Muscle layer of colon (tissue), 2 donors: Measurements from ENCODE around the gene LAPTM4A.

Source experiments
- H3K27ac ChIP-seq: one replicate; pipeline ENCODE4 v1.7.0; 2013; ENCODE audit warnings: low read depth, mild to moderate bottlenecking, low read length, moderate library complexity
- H3K27me3 ChIP-seq, 2 donors: one replicate each; pipeline ENCODE4 v1.7.0; 2013; ENCODE audit warnings: low read length in 2 of 2, mild to moderate bottlenecking in 2 of 2; ENCODE audit not compliant: insufficient read depth in 2 of 2, control insufficient read depth in 1 of 2
- H3K36me3 ChIP-seq: one replicate; pipeline ENCODE4 v1.7.0; 2013; ENCODE audit warnings: mild to moderate bottlenecking, low read length; ENCODE audit not compliant: insufficient read depth
- H3K4me1 ChIP-seq: one replicate; pipeline ENCODE4 v1.7.0; 2013; ENCODE audit warnings: mild to moderate bottlenecking, low read length; ENCODE audit not compliant: insufficient read depth
- H3K4me3 ChIP-seq, 2 donors: one replicate each; pipeline ENCODE4 v1.7.0; 2013; ENCODE audit warnings: low read length in 2 of 2, low read depth in 1 of 2, mild to moderate bottlenecking in 1 of 2, moderate library complexity in 1 of 2
- H3K9ac ChIP-seq: one replicate; pipeline ENCODE4 v1.7.0; 2013; ENCODE audit warnings: low read length
- H3K9me3 ChIP-seq: one replicate; pipeline ENCODE4 v1.7.0; 2013; ENCODE audit warnings: mild to moderate bottlenecking, low read length
- donor health status: abdominal sarcoma.
- donor health status: Adenocarcinoma of cecum.

The LAPTM4A gene

DNA sequence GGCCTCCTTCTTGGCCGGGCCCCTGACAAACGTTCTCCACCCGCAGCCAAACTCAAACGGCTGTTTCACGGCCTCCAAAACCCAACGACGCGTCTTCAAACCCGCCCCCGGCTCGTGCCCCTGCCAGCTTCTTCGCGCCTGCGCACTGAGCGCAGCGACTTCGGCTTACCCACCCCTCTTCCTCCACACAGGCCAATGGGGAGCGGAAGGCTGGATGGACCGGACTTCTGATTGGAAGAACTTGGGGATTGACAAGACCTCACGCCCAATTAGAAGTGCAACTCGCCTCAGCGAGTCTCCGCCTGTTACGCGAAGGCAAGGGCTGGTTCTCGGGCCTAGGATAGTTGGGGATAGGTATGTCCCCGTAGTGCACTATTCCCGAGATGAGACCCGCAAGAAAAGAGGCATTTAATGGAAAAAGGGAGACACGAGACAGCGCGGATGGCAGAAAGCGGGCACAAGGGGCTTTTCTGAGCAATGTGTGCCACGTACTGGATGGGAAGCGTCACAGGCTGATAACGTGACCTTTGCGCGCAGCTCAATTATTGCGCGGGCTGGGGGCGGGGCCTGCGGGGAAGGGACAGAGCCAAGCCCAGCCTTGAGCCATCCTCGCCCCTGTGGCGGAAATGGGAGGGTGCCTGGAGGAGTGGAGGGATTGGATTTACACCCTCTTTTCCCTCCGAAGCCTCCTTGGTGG is at the start of gene LAPTM4A:
Gene LAPTM4A, minus strand, starts transcription at position 97 of the 697 bp plus-strand sequence. CDS start 108 bp downstream, outside the sequence.
- H3K9ac ChIP-seq, result peak within 1 kb of the TSS; percentile 95

DNA sequence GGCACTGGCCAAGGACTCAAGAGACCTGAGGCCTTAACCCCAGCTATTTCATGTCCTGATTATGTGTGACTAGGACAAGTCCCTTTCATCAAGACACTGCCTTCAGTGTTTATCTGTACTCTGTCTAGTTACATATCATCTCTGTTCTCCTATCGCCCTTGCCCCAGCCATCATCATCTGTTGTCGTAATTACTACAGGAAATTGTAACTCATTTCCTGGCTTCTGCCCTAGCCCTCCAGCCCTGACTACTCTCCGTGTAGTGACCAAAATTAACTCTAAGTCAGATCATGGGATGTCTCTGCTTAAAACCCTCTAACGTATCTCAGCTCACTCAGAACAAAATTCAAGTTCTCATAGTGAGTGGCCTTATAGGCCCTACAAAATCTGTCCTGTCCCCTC is 49.3 kb upstream of the LAPTM4A start:
- H3K27me3 ChIP-seq, result no peaks in the 10 kb centered on the region
- H3K4me1 ChIP-seq, result no peaks in the 10 kb centered on the region
- H3K27ac ChIP-seq, result no peak overlapping the region
- no peak overlapping the region for H3K9ac ChIP-seq
- H3K9me3 ChIP-seq, result no peaks in the 10 kb centered on the region
- H3K36me3 ChIP-seq, result no peaks in the 10 kb centered on the region
- no peak overlapping the region for H3K4me3 ChIP-seq

More for the DNA sequence above, at the start of gene LAPTM4A:
- Histone ChIP-seq H3K4me1 (peaks cover 24% of the 10 kb centered on the region), H3K4me3 (peak within 1 kb of the TSS; percentile 67 to 100), H3K9me3 (no peaks in the 10 kb centered on the region), H3K27ac (peak within 1 kb of the TSS; percentile 99), H3K36me3 (no peaks in the 10 kb centered on the region), H3K27me3 (no peaks in the 10 kb centered on the region)

- no peaks in the 10 kb centered on the region for H3K4me1 ChIP-seq
- H3K9ac ChIP-seq, result no peak overlapping the region
- H3K36me3 ChIP-seq, result no peaks in the 10 kb centered on the region
Measured at GRCh38 chr2:20099780-20100179, 48.4 kb upstream of the LAPTM4A start.

GRCh38 chr2:20097889-20098714 is 46.7 kb upstream of the LAPTM4A start:
- Histone ChIP-seq H3K9ac (no peak overlapping the region), H3K4me1 (peaks cover 5% of the 10 kb centered on the region), H3K27me3 (no peaks in the 10 kb centered on the region), H3K9me3 (no peaks in the 10 kb centered on the region), H3K36me3 (no peaks in the 10 kb centered on the region), H3K27ac (no peak overlapping the region), H3K4me3 (no peak overlapping the region)

More at GRCh38 chr2:20099780-20100179, 48.4 kb upstream of the LAPTM4A start:
- H3K4me3 ChIP-seq, result no peak overlapping the region
- no peaks in the 10 kb centered on the region for H3K9me3 ChIP-seq
- H3K27me3 ChIP-seq, result no peaks in the 10 kb centered on the region
- H3K27ac ChIP-seq, result no peak overlapping the region

- H3K36me3 ChIP-seq, result no peaks in the 10 kb centered on the region
- H3K9me3 ChIP-seq, result no peaks in the 10 kb centered on the region
- no peaks in the 10 kb centered on the region for H3K27me3 ChIP-seq
- peaks cover 20% of the 10 kb centered on the region for H3K4me1 ChIP-seq
- no peak overlapping the region for H3K9ac ChIP-seq
- H3K4me3 ChIP-seq, result no peak overlapping the region
- H3K27ac ChIP-seq, result no peak overlapping the region
Measured at GRCh38 chr2:20095469-20095868, 44.0 kb upstream of the LAPTM4A start.

DNA sequence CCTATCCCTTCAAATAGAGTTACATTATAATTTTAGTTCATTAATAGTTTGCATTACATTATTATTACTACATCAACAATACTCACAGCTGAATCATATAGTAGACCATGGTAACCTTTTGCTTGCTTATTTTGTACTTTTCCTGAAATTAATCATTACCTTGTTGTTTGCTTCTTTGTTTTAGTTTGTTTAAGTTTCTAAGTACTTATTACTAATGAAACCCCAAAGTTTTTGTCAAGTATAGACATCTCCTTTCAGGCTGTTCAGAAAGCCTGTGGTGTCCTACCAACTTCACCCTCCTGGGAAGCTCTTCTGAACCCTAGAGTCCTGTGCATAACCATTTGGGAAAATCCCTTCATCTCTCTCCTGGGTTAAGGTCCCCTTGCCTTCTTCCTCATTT is 43.5 kb upstream of the LAPTM4A start:
- H3K27ac ChIP-seq, result no peak overlapping the region
- H3K9ac ChIP-seq, result no peak overlapping the region
- no peaks in the 10 kb centered on the region for H3K27me3 ChIP-seq
- H3K4me3 ChIP-seq, result no peak overlapping the region
- no peaks in the 10 kb centered on the region for H3K9me3 ChIP-seq
- peaks cover 20% of the 10 kb centered on the region for H3K4me1 ChIP-seq
- H3K36me3 ChIP-seq, result no peaks in the 10 kb centered on the region

DNA sequence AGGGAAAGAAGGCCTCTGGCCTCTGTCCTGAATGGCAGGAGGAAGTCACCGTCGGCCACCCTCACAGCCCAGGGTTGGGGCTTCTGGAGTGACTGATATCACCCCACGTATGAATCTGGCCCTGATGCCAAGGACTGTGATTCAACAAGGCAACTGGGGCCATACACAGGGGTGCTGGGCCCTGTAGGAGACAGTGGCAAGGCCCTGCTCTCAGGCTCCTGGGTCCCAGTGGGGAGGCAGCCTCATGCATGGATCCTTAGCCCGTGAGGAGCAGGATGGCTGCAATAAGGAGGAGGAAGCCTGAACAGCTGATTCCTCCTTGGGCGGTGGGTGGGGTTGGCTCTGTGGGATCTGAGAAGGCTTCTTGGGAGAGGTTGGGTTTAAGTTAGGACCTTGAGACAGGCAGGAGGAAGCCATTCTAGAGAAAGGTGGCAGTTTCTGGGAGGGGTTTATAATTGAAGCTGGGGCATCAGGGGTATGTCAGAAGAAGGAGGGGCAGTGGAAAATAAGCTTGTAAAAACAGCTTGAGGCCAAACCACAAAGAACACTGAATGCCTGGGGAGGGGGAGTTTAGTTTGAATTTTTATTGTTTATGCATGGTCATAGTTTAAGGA is 42.8 kb upstream of the LAPTM4A start:
- Histone ChIP-seq H3K9ac (no peak overlapping the region), H3K9me3 (no peaks in the 10 kb centered on the region), H3K4me1 (peaks cover 20% of the 10 kb centered on the region), H3K27me3 (no peaks in the 10 kb centered on the region), H3K36me3 (no peaks in the 10 kb centered on the region), H3K27ac (no peak overlapping the region), H3K4me3 (no peak overlapping the region)

DNA sequence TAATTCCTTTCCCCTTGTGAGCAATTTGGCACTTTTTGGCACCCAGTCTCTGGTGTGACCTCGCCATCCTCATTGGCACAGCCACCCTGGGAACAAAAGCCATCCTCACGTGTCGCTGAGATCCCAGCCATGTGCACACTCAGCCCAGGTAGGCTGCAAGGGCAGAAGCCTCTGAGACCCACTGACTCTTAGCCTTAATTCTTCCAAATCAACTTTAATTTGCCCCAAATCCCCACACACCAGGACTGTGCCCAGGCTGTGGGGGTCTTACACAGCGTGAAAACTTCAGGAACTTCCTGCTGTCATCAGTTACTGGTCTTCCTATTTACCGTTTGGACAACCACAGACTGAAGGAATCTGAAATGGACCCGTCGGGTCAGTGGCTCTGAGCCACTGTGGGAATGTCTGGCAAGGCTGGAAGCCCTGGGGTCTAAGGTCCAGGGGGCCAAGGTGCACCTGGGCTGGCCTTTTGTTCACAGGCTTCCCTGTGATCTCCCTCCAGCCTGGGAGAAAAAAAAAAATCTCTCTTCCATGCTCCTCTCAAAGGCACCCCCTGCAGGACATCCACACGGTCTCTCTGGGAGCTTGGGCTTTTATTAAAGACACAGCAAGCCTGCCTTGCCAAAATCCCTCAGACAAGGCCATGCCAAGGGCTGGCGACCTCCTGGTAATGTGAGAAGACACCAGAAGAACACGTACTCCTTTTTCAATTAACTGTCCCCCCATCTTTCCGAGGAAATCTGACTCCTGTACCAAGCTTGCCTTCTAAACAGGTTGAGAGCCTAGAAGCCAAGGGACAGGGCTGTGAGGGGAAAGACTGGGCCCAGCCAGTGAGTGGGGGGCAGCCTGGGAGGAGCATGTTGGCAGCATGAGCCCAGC is 42.1 kb upstream of the LAPTM4A start:
- H3K4me1 ChIP-seq, result peaks cover 20% of the 10 kb centered on the region
- H3K36me3 ChIP-seq, result no peaks in the 10 kb centered on the region
- H3K9ac ChIP-seq, result no peak overlapping the region
- no peaks in the 10 kb centered on the region for H3K27me3 ChIP-seq
- no peak overlapping the region for H3K4me3 ChIP-seq
- H3K9me3 ChIP-seq, result no peaks in the 10 kb centered on the region
- H3K27ac ChIP-seq, result no peak overlapping the region

- no peaks in the 10 kb centered on the region for H3K9me3 ChIP-seq
- H3K4me1 ChIP-seq, result peaks cover 20% of the 10 kb centered on the region
- H3K27me3 ChIP-seq, result no peaks in the 10 kb centered on the region
- H3K27ac ChIP-seq, result no peak overlapping the region
- no peak overlapping the region for H3K9ac ChIP-seq
- H3K4me3 ChIP-seq, result no peak overlapping the region
- no peaks in the 10 kb centered on the region for H3K36me3 ChIP-seq
Measured at GRCh38 chr2:20092901-20093235, 41.4 kb upstream of the LAPTM4A start.

GRCh38 chr2:20092226-20092900 is 40.9 kb upstream of the LAPTM4A start:
- no peaks in the 10 kb centered on the region for H3K27me3 ChIP-seq
- H3K9me3 ChIP-seq, result no peaks in the 10 kb centered on the region
- H3K36me3 ChIP-seq, result no peaks in the 10 kb centered on the region
- H3K27ac ChIP-seq, result no peak overlapping the region
- H3K4me3 ChIP-seq, result no peak overlapping the region
- no peak overlapping the region for H3K9ac ChIP-seq
- H3K4me1 ChIP-seq, result peaks cover 20% of the 10 kb centered on the region
